Gastroesophageal sphincter (tissue), 3 donors: ENCODE measurements around the gene PPAN.

Source experiments
- CTCF ChIP-seq, 4 experiments: fragments of 200-600 bp in 2 of 4; fragments of 450-650 bp in 2 of 4; sonication (generic) in 1 of 4; IDR thresholded peaks; one replicate each; pipeline ENCODE4 v1.5.1; 2017 to 2019; ENCODE audit warnings: antibody characterized with exemption in 4 of 4, mild to moderate bottlenecking in 2 of 4, moderate library complexity in 2 of 4
- EP300 ChIP-seq: sonication (generic); formaldehyde crosslinking; IDR thresholded peaks from one replicate; pipeline ENCODE4 v1.6.1; 2017; ENCODE audit warnings: antibody characterized with exemption, mild to moderate bottlenecking
- POLR2AphosphoS5 ChIP-seq: sonication (generic); formaldehyde crosslinking; IDR thresholded peaks from one replicate; pipeline ENCODE4 v1.6.1; 2017; ENCODE audit warnings: antibody characterized with exemption

GRCh38 chr19:10158071-10158470 is 51.9 kb downstream of the PPAN start:
- TF ChIP-seq CTCF (IDR thresholded peaks at IDR 0.05) (no peak), EP300 (no peak), POLR2AphosphoS5 (no peak)
